Keratinocyte (primary cell): ENCODE data around the gene EGR4. TPM values are rescaled to one million over a fixed set of nuclear protein-coding genes. Genes with fewer than 3 reads are reported as not detected.

Source experiments
- DNase-seq: peaks from one replicate; pipeline ENCODE4 v3.0.0-alpha.2; 2011; ENCODE audit warnings: low read depth, missing footprints, low spot score
- FAIRE-seq: peaks from 2 replicates; lab custom pipeline; 2011; peaks lifted over from hg19 to GRCh38; lab: Jason Lieb, UNC
- H2AFZ ChIP-seq: 2 replicates; pipeline ENCODE4 v1.6.0; 2012; ENCODE audit warnings: low read length, control low read depth, inconsistent platforms; ENCODE audit not compliant: control insufficient read depth
- H3K27ac ChIP-seq: 2 replicates; pipeline ENCODE4 v1.5.1; 2011; ENCODE audit warnings: low read length; ENCODE audit not compliant: control insufficient read depth, insufficient read depth
- H3K27me3 ChIP-seq: 3 replicates; pipeline ENCODE4 v1.6.0; 2011; ENCODE audit warnings: low read length; ENCODE audit not compliant: control insufficient read depth, insufficient read depth; ENCODE audit errors: extremely low read depth
- H3K36me3 ChIP-seq, 2 experiments: 2 replicates in 1 of 2; 3 replicates in 1 of 2; pipeline ENCODE4 v1.5.1; 2011; ENCODE audit warnings: low read length in 2 of 2, mild to moderate bottlenecking in 1 of 2; ENCODE audit not compliant: control insufficient read depth in 2 of 2, insufficient read depth in 2 of 2; ENCODE audit errors: extremely low read depth in 1 of 2
- H3K4me1 ChIP-seq: 3 replicates; pipeline ENCODE4 v1.5.1; 2011; ENCODE audit warnings: low read length; ENCODE audit not compliant: control insufficient read depth, insufficient read depth; ENCODE audit errors: extremely low read depth
- H3K4me2 ChIP-seq: 3 replicates; pipeline ENCODE4 v1.6.0; 2011; ENCODE audit warnings: low read depth, low read length; ENCODE audit not compliant: control insufficient read depth, insufficient read depth; ENCODE audit errors: extremely low read depth
- H3K4me3 ChIP-seq, 3 experiments: fragments of 200-600 bp in 1 of 3; sonication (generic) in 1 of 3; 2 replicates in 2 of 3; 3 replicates in 1 of 3; pipeline ENCODE4 v1.5.1; 2011 to 2016; ENCODE audit warnings: low read length in 3 of 3, mild to moderate bottlenecking in 3 of 3, control low read depth in 2 of 3, inconsistent platforms in 1 of 3, low read depth in 1 of 3, mixed read lengths in 1 of 3, mixed run types in 1 of 3, moderate library complexity in 1 of 3; ENCODE audit not compliant: control insufficient read depth in 2 of 3, insufficient read depth in 2 of 3; ENCODE audit errors: extremely low read depth in 1 of 3
- H3K79me2 ChIP-seq: 2 replicates; pipeline ENCODE4 v1.6.0; 2012; ENCODE audit warnings: low read length; ENCODE audit not compliant: control insufficient read depth, insufficient read depth
- H3K9ac ChIP-seq: 3 replicates; pipeline ENCODE4 v1.6.0; 2011; ENCODE audit warnings: low read length; ENCODE audit not compliant: control insufficient read depth, insufficient read depth; ENCODE audit errors: extremely low read depth
- H3K9me1 ChIP-seq: 3 replicates; pipeline ENCODE4 v1.6.0; 2011; ENCODE audit warnings: low read length; ENCODE audit not compliant: control insufficient read depth, insufficient read depth; ENCODE audit errors: extremely low read depth
- H3K9me3 ChIP-seq: 2 replicates; pipeline ENCODE4 v1.5.1; 2012; ENCODE audit warnings: low read depth, low read length; ENCODE audit not compliant: control insufficient read depth
- H4K20me1 ChIP-seq: 3 replicates; pipeline ENCODE4 v1.6.0; 2011; ENCODE audit warnings: low read length; ENCODE audit not compliant: control insufficient read depth, insufficient read depth; ENCODE audit errors: extremely low read depth
- CTCF ChIP-seq, 3 experiments: IDR thresholded peaks in 1 of 3; conservative IDR thresholded peaks in 1 of 3; optimal IDR thresholded peaks in 1 of 3; 2 replicates in 2 of 3; 3 replicates in 1 of 3; pipeline versions ENCODE3 to v1.5.1; 2011; ENCODE audit warnings: low read length in 3 of 3, mild to moderate bottlenecking in 3 of 3, moderate library complexity in 2 of 3, control low read depth in 1 of 3, inconsistent platforms in 1 of 3; ENCODE audit not compliant: insufficient read depth in 2 of 3; ENCODE audit errors: extremely low read depth in 1 of 3
- EZH2 ChIP-seq: IDR thresholded peaks from one replicate; pipeline ENCODE4 v1.6.1; 2012; ENCODE audit warnings: inconsistent platforms, mild to moderate bottlenecking, low read length, moderate library complexity
- dilution Hi-C: fragments of 300-500 bp; cut with MboI; formaldehyde crosslinking; loops from one replicate; pipeline ENCODE4 v1.7.0; 2020; ENCODE audit warnings: low sequenced_read_pairs; ENCODE audit not compliant: extremely low pct_ligation_motif_present
- polyA plus RNA-seq, 5 experiments: library from polyadenylated mRNA; depleted of rRNA in 3 of 5; stranded (reverse) in 3 of 5; stranded (forward) in 1 of 5; unstranded in 1 of 5; fragments of >200 nt; gene quantifications; 1 replicate in 1 of 5; 2 replicates in 3 of 5; 3 replicates in 1 of 5; pipeline versions ENCODE4 v1.2.1 to v1.2.3, GENCODE V29; 2011 to 2012; ENCODE audit warnings: missing spikeins in 2 of 5, low read depth in 1 of 5, low replicate concordance in 1 of 5

The EGR4 gene
- polyA plus RNA-seq, 1 donor (not counting 4 experiments of a cell fraction or from before 2014, with no cell fraction given), result not detected

- no peaks in the 10 kb centered on the region for H3K9me3 ChIP-seq
- TF ChIP-seq CTCF (optimal IDR thresholded peaks at IDR 0.05 in 1 of 3, IDR thresholded peaks at IDR 0.05 in 1 of 3, conservative IDR thresholded peaks at IDR 0.05 in 1 of 3; ENCODE audit: extremely low read depth in 1 of 3, insufficient read depth in 2 of 3, low read length in 3 of 3), result no peak
- no peak for TF ChIP-seq EZH2
- no peak overlapping the region for H3K9ac ChIP-seq
- no peaks in the 10 kb centered on the region for H4K20me1 ChIP-seq
- peaks cover under 1 to 7% of the 10 kb centered on the region in 2 experiments for H3K36me3 ChIP-seq
- dilution Hi-C loops, result no loop called here
- no peak overlapping the region for H3K27ac ChIP-seq
- H3K4me1 ChIP-seq, result peaks cover 10% of the 10 kb centered on the region
- no peaks in the 10 kb centered on the region for H3K9me1 ChIP-seq
- no peak overlapping the region for H3K4me2 ChIP-seq
- FAIRE-seq, result no peak
- no peak overlapping the region for H2AFZ ChIP-seq
- DNase-seq, result no peak
- H3K27me3 ChIP-seq, result no peaks in the 10 kb centered on the region
- H3K4me3 ChIP-seq, result no peak overlapping the region
- H3K79me2 ChIP-seq, result no peaks in the 10 kb centered on the region
Measured at GRCh38 chr2:73259704-73260337, 33.5 kb downstream of the EGR4 start.

- Histone ChIP-seq H3K9me3 (no peaks in the 10 kb centered on the region), H3K27me3 (no peaks in the 10 kb centered on the region), H4K20me1 (no peaks in the 10 kb centered on the region), H3K79me2 (no peaks in the 10 kb centered on the region), H3K4me1 (peaks cover 16% of the 10 kb centered on the region), H3K36me3 (peaks cover 6 to 7% of the 10 kb centered on the region in 2 experiments), H3K9me1 (no peaks in the 10 kb centered on the region), H2AFZ (no peak overlapping the region), H3K4me3 (no peak overlapping the region), H3K4me2 (no peak overlapping the region), H3K27ac (no peak overlapping the region), H3K9ac (no peak overlapping the region)
- dilution Hi-C loops, result no loop called here
- DNase-seq, result no peak
- no peak for FAIRE-seq
- TF ChIP-seq EZH2 (no peak), CTCF (optimal IDR thresholded peaks at IDR 0.05 in 1 of 3, IDR thresholded peaks at IDR 0.05 in 1 of 3, conservative IDR thresholded peaks at IDR 0.05 in 1 of 3; ENCODE audit: extremely low read depth in 1 of 3, insufficient read depth in 2 of 3, low read length in 3 of 3) (no peak)
Measured at GRCh38 chr2:73259276-73259675, 34.1 kb downstream of the EGR4 start.
